RWPE1 (cell line): ENCODE results near the gene GGA1.

Experiments
- CTCF ChIA-PET: fragments of 350-600 bp; sonication (Branson Sonifier 250); formaldehyde crosslinking; extraction: SDS; loops from one replicate; lab custom pipeline; 2021; lab: Yijun Ruan, JAX
- POLR2A ChIA-PET: fragments of 400-600 bp; formaldehyde crosslinking; extraction: SDS; loops from one replicate; lab custom pipeline; 2020; ENCODE audit warnings: antibody characterized with exemption; ENCODE audit not compliant: low non-redundant PET; lab: Yijun Ruan, JAX
- DNase-seq: peaks from one replicate; pipeline ENCODE4 v3.0.0; 2012; ENCODE audit warnings: low spot score
- H3K27ac ChIP-seq: fragments of 450-650 bp; 2 replicates; pipeline ENCODE4 v1.5.1; 2017
- TF ChIP-seq, protein P1 (sequence below): fragments of 450-650 bp; conservative IDR thresholded peaks from 2 replicates; pipeline ENCODE4 v1.5.1; 2017; ENCODE audit warnings: low read depth, mild to moderate bottlenecking

Gene GGA1

GRCh38 chr22:37627545-37627944, 18.9 kb downstream of the GGA1 start:
- POLR2A ChIA-PET = no interaction called here
- H3K27ac ChIP-seq = peak overlapping the region; percentile 76
- TF ChIP-seq, protein P1, sequence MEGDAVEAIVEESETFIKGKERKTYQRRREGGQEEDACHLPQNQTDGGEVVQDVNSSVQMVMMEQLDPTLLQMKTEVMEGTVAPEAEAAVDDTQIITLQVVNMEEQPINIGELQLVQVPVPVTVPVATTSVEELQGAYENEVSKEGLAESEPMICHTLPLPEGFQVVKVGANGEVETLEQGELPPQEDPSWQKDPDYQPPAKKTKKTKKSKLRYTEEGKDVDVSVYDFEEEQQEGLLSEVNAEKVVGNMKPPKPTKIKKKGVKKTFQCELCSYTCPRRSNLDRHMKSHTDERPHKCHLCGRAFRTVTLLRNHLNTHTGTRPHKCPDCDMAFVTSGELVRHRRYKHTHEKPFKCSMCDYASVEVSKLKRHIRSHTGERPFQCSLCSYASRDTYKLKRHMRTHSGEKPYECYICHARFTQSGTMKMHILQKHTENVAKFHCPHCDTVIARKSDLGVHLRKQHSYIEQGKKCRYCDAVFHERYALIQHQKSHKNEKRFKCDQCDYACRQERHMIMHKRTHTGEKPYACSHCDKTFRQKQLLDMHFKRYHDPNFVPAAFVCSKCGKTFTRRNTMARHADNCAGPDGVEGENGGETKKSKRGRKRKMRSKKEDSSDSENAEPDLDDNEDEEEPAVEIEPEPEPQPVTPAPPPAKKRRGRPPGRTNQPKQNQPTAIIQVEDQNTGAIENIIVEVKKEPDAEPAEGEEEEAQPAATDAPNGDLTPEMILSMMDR = no peak
- DNase-seq = no peak
- CTCF ChIA-PET = interaction anchor here (1.1 kb wide), 1 partner anchor 15 kb away, joined by 4 read pairs; no protein-coding TSS in a partner anchor

DNA sequence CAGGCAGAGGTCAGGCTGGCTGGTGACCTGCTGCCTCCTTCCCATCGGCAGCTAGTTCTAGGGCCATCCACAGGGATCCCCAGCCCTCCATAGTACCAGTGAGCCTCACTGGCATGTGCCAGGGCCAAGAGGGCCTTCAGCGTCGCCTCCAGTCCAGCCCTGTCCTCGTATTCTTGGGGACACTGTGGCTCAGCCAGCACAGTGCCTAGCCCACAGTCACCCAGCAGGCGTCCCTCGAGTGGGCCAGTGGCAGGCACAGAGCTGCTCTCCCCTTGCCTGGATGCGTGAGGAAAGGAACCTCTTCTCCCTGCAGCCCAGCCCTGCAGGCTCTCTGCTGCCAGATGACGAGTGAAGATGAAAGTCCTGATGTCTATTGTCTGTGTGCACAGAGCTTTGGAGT, 20.2 kb downstream of the GGA1 start:
- CTCF ChIA-PET = interaction anchor here (1.1 kb wide), 1 partner anchor 14 kb away, joined by 4 read pairs; no protein-coding TSS in a partner anchor
- TF ChIP-seq, protein P1 = no peak

GRCh38 chr22:37629928-37630327, 21.3 kb downstream of the GGA1 start:
- H3K27ac ChIP-seq = peak overlapping the region; percentile 27
- POLR2A ChIA-PET = no interaction called here
- TF ChIP-seq, protein P1 = no peak
- DNase-seq = no peak
- CTCF ChIA-PET = no interaction called here

More for the DNA sequence above, 20.2 kb downstream of the GGA1 start:
- DNase-seq = no peak
- H3K27ac ChIP-seq = peak overlapping the region; percentile 27
- POLR2A ChIA-PET = no interaction called here

GRCh38 chr22:37630839-37631435, 22.3 kb downstream of the GGA1 start:
- H3K27ac ChIP-seq = peak overlapping the region; percentile 66; the same call in 1 of the 2 replicates
- TF ChIP-seq, protein P1 = no peak
- CTCF ChIA-PET = no interaction called here
- no peak for DNase-seq
- POLR2A ChIA-PET = no interaction called here

DNA sequence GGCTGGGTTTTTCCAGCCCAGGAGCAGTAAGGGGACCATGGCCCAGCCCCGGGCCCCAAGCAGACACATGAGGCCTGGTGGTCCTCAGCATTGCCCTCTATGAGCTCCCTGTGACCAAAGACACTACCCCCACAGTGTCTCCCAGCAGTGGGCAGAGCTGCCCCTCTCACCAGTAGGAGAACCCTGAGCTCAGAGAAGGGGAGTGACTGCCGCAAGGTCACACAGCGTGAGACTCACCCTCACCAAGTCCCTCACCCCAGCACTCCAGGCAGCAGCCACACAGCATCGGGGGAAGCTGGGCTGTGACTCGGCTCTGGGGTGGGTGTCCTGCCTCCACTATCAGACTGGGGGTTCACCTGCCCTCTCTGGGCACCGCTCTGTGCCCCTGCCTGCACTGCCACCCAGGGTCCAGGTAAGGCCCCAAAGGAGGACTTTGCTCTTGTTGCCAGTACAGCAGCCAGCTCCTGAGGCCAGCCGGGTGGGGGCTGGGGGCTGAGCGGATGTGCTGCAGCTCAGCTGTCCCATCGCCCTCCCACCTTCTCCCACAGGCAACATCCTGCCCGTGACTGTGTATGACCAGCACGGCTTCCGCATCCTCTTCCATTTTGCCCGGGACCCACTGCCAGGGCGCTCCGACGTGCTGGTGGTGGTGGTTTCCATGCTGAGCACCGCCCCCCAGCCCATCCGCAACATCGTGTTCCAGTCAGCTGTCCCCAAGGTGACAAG, 23.0 kb downstream of the GGA1 start:
- TF ChIP-seq, protein P1 = no peak
- CTCF ChIA-PET = interaction anchor here (1.7 kb wide), 1 partner anchor 12 kb away, joined by 6 read pairs; no protein-coding TSS in a partner anchor
- no peak for DNase-seq
- POLR2A ChIA-PET = no interaction called here
- H3K27ac ChIP-seq = peak overlapping the region; percentile 66; the same call in 1 of the 2 replicates

- CTCF ChIA-PET = interaction anchor here (0.6 to 1.7 kb wide), 2 partner anchors 11 to 24 kb away, joined by 3 to 6 read pairs; partner anchors contain the start of gene GGA1
- POLR2A ChIA-PET = no interaction called here
- DNase-seq = no peak
- peak overlapping the region; percentile 66 for H3K27ac ChIP-seq
- TF ChIP-seq, protein P1 = no peak
These were observed 23.8 kb downstream of the GGA1 start for GRCh38 chr22:37632174-37633088.
